ENCODE measurements around the gene TMEM63B.

DNA sequence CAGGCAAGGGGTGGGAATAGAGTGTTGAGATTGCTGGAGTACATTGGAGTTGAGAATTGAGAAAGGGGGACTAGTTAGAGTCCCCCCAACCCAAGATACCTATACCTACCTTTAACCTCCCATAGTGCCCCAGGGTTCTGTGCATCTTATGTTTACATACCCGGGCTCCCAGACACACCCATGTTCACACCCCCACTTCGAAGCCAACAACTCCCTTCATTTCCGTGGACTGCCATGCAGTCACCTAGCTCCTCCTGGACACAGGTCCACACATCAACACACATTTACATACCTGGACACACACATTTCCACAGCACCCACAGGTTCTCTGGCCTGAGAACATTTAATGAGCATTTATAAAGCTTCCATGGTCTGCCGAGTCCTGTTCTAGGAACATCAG, 5.1 kb downstream of the TMEM63B start:
- TF ChIP-seq CTCF (IDR thresholded peaks at IDR 0.05) (no peak), POLR2A (IDR thresholded peaks at IDR 0.05) (no peak)

All from heart left ventricle (tissue), 13 donors.